GM12874 (cell line): ENCODE data around the gene ZNF532.

Source experiments
- TF ChIP-seq, protein P1 (sequence below): IDR thresholded peaks from 2 replicates; pipeline ENCODE4 v1.5.1; 2011; ENCODE audit warnings: low read depth, mild to moderate bottlenecking, control low read depth, low read length, moderate library complexity; ENCODE audit not compliant: insufficient read depth

ZNF532 gene

DNA sequence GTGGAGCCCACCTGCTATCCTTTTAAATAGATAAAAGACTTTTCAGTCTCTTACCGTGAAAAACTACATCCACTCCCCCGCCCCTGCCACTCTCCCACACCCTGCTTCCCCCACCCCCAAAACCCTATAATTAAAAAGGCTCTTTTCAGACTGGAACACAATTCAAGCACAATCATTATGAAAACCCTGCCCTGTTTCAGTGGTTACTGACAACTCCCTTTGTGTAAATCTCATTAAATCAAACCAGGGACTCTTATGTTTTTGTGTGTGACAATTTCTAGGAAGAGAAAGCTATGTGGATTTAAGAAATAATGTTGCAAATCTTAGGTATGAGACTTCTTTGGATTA, 21.0 kb upstream of the ZNF532 start:
- TF ChIP-seq, protein P1, sequence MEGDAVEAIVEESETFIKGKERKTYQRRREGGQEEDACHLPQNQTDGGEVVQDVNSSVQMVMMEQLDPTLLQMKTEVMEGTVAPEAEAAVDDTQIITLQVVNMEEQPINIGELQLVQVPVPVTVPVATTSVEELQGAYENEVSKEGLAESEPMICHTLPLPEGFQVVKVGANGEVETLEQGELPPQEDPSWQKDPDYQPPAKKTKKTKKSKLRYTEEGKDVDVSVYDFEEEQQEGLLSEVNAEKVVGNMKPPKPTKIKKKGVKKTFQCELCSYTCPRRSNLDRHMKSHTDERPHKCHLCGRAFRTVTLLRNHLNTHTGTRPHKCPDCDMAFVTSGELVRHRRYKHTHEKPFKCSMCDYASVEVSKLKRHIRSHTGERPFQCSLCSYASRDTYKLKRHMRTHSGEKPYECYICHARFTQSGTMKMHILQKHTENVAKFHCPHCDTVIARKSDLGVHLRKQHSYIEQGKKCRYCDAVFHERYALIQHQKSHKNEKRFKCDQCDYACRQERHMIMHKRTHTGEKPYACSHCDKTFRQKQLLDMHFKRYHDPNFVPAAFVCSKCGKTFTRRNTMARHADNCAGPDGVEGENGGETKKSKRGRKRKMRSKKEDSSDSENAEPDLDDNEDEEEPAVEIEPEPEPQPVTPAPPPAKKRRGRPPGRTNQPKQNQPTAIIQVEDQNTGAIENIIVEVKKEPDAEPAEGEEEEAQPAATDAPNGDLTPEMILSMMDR, result no peak

DNA sequence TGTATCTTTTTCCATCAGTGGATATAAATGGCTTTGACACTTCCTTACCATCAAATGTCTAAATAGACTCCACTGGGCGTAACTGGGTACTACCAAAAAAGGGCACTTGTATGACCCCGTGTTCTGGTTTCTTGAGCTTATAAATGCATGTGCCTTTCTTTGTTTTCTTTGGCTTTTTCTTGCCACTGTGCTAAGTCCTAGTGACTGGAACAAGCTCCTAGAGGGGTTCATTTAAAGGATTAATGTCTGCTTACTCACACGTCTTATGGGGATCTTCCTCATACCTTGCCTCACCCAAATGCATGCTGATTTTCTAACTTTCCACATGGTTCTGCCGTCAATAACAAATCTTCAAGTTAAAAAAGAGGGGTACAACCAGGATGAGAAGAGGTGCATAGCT, 19.8 kb upstream of the ZNF532 start:
- TF ChIP-seq, protein P1, result no peak

DNA sequence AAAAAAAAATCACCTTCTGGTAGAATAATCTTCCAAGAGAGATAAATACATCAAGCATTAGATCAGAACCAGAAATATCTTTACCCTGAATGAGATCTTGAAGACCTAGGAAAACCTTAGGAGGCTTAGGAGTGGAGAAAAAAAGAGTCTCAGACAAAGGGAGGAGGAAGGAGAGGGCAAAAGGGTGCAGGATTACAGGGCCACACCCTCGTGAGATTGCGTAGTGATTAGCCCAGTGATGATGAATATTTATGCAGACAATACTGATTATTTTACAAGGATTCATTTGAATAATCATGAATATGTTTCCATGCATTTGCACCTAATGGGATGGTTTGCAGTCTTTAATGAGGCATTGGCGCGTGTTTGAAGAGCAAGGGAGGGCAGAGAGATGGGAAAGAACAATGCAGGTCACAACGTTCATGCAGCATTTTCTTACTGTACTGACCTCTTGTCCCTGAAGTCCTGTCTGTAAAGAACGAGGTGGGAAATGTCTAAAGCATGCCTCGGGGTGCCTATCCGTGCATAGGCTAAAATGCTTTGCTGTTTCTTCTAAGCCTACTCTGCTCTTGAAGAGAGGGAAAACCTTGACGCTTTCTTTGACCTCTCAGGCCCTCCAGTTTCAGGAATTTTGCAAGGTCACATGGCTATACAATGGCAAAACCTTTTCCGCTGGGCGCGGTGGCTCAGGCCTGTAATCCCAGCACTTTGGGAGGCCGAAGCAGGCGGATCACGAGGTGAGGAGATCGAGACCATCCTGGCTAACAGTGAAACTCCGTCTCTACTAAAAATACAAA, 18.6 kb upstream of the ZNF532 start:
- TF ChIP-seq, protein P1, result no peak

DNA sequence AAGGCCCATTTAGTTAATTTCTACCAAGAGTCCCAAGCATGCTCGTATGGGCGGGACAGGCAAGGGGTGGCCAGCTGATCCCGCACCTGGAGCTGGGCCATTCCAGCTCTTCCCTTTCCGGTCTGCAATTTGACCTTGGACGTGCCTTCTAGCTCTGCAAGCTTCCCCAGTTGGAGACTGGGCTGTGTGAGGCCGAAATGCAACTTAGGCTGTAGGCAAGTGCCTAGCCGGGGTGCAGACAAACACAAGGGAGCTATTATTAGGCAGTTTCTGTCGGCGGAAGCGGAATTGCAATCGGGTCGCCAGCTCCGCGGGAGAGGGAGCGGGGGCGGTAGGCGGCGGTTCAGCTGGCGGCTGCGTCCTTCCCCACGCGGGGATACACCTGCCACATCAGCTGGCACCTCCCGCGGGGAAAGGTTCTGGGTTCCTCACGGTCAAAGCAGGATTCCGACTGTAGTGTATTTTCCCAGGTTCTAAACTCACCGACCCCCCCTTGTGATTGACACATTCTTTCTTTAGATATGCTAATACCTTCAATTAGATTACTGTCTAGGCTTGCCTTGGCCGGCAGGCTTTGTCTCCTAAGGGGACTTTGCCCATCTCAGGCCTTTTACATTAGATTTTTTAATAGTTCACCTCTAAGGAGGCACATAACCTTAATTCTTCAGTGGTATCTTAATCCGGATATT, 17.1 kb upstream of the ZNF532 start:
- TF ChIP-seq, protein P1, result no peak

DNA sequence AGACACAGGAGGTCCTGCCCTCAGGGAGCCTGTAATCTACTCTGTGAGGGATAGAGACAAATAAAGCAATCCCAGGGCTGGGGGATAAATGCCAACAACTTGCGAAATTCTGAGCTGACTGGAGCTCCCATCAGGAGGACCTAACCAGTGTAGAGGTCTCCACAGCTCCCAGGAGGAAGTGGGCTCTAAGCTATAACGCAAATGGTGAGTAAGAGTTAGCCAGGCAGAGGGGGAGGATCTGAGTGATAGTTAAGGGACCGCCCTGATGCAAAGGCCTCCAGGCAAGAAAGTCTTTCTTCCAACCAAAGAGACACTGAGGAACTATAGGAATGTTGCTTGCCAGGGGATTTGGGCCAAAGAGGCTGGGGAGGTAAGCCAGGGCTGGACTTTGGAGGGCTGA, 16.0 kb upstream of the ZNF532 start:
- TF ChIP-seq, protein P1, result no peak

DNA sequence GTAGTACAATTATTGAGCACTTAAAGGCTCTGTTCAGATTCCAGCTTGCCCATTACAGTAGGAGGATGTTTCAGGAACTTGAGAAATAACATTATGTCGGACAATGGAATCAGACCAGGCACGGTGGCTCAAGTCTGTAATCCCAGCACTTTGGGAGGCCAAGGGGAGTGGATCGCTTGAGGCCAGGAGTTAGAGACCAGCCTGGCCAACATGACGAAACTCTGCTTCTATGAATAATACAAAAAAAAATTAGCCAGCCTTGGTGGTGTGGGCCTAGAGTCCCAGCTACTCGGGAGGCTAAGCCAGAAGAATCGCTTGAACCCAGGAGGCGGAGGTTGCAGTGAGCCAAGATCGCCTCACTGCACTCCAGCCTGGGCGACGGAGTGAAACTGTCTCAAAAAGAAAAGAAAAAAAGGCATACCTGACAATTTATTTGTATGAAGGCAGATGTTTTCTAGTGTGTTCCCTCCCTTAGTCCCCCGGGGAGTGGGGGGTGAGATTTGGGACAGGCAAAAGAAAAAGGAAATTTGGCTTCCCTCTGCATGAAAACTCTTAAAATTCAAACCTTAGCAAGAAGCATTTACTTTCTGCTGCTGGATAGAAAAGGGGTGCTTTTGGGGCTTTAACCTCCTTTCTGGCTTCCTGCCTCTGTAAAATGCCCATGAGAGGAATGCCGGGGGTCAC, 13.7 kb upstream of the ZNF532 start:
- TF ChIP-seq, protein P1, result no peak

DNA sequence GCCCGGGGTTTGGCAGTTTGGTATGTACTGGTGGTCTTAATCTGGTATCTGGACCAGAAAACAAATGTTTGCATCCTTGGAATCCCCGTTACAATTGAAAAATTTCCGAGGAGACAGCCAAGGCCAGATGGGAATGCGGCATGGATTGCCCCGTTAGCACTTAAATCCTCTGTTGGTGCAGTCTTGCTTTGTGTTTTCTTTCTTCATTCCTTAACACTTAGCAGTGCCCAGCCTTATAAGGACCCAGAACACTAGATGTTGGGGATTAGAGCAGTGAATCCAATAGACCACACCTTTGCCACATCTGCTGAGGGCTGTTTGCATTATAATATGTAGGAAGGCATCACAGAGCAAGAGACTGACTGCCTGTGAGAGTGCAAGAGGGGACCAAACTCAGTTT, 12.8 kb upstream of the ZNF532 start:
- TF ChIP-seq, protein P1, result no peak
